NCI-H146 treated with DMSO at 0.1 percent for 48 hours (cell line): Measurements from ENCODE around the gene MRPL20.
"Not testable (repeated sequence)": the region's sequence is repeated elsewhere in the genome, so short reads cannot be mapped to it uniquely, and the experiment has no call there.

Experiments used
- DNase-seq: peaks from one replicate; lab custom pipeline; 2025; ENCODE audit not compliant: unreplicated experiment; lab: John Stamatoyannopoulos, UW

MRPL20 gene

DNA sequence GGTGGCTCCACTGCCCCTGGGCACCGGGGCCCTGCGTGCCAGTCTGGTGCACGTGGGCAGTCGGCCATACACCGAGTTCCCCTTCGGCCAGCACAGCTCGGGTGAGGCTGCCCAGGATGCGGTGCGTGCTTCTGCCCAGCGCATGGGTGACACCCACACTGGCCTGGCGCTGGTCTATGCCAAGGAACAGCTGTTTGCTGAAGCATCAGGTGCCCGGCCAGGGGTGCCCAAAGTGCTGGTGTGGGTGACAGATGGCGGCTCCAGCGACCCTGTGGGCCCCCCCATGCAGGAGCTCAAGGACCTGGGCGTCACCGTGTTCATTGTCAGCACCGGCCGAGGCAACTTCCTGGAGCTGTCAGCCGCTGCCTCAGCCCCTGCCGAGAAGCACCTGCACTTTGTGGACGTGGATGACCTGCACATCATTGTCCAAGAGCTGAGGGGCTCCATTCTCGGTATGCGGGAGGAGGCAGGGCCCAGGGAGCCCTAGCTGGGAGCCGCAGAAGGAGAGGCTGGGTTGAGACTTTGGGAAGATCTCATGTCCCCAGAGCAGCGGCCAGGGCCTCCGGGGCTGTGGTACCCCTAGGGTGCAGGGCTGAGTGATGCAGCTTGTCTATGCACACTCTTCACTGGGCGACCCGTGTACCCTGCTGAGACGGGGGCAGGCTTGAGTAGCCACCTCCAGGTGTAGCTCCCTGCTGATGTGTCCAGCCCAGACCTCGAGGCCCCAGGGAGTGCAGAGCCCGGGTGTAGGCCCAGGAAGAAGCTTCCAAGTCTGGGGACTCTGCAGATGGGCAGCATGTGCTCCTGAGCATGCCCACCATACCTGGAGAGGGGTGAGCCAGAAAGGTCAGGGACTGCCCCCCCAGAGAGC is 30.2 kb upstream of the MRPL20 start:
- DNase-seq: peak; percentile 3

DNA sequence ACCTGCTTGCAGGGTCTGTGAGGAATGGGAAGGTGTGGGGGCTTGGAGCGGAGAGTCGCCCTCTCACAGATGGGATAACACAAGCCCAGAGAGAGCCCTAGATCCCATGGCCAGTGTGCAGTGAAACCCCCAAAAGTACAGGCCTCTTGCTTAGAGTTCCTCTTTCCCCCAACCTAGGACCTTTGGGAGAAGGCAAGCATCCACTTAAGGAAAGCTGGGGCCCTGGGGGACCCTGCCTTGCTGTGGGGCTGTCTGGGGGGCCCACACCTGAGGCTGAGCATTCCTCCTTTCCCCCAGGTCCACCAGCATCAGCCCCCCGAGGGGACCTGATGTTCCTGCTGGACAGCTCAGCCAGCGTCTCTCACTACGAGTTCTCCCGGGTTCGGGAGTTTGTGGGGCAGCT is 29.5 kb upstream of the MRPL20 start:
- DNase-seq: no peak

DNA sequence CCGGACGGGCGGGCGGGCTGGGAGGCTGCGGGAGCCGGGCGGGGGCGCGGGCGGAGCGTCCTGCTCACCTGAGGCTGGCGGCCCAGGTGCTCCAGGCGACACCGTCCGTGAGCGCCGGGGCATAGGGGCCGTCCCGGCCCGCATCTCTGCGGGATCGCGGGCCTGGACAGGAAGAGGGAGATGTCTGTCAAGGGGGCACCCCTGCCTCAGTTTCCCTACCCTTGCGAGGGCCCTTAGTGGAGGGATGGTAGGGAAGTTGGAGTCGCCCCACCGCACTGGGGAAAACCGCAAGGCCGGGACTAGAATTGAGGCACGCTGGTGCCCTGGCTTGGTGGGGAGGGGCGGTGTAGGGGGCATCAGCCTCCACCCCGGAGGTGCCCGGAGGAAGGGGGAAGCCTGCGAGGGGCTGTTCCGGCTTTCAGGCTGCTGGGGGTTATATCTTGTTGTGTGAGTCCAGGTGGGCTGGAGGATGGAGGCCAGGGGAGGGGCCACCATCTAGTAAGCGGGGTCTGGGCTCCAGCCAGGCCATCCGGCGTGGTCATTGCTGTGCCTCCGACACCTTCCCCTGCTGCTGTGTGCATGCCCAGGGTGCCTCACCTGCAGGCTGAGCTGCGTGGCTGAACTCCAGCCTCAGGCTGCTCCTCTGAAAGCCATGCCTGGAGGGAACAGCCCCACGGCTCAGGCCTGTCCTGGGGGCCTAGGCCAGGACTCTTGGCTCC is 29.0 kb upstream of the MRPL20 start:
- no peak for DNase-seq

DNA sequence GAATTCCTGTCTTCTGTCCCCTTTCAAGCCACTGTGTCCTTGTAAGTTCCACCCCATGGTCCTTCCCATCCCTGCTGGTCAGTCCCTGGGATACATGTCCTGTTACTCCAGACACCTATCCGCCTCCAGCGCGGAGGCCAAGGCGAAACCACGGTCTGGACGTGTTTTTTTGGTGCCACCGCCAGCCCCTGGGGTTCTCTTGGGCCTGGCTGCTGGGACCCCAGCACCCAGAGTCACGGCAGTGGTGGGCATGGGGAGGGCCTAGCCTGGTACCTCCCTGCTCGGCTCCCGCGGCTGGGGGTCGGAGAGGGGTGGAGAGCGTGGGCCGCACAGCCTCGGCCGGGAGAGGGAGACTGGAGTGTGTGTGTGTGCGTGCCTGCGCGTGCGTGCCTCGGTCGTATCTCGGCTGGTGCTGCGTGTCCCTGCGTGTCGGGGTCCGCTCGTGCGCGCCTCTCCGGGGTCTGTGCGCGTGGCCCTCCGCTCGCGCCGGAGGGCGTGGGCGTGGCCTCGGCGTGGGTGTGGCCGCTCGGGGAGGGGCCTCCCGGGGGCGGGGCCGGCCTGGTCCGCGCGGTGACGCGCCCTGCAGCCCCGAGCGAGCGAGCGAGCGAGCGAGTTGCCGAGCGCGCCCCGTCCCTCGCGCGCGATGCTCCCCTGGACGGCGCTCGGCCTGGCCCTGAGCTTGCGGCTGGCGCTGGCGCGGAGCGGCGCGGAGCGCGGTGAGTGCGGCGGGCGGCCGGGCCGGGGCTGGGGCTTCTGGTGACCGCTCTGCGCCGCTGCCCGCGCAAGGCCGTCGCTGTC is 28.2 kb upstream of the MRPL20 start, which contains the start of gene VWA1:
TSS of gene VWA1 (plus strand) at position 585 of the 798 bp plus-strand sequence. CDS start at position 644, 59 bp downstream.
- peak; percentile 5 for DNase-seq

DNA sequence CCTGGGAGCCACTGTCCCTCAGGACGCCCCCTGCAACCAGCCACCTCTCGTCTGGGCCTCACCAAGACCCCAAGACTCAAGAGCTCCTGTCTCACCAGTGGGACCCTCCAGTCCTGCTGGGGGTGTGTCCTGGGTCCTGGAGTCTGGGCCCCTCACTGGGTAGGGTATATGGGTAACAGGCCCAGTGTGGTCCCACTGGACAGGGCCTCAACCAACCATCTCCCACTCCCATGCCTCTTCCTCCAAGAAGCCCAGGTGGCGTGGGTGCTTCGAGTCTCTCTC is 27.7 kb upstream of the MRPL20 start:
- no peak for DNase-seq

DNA sequence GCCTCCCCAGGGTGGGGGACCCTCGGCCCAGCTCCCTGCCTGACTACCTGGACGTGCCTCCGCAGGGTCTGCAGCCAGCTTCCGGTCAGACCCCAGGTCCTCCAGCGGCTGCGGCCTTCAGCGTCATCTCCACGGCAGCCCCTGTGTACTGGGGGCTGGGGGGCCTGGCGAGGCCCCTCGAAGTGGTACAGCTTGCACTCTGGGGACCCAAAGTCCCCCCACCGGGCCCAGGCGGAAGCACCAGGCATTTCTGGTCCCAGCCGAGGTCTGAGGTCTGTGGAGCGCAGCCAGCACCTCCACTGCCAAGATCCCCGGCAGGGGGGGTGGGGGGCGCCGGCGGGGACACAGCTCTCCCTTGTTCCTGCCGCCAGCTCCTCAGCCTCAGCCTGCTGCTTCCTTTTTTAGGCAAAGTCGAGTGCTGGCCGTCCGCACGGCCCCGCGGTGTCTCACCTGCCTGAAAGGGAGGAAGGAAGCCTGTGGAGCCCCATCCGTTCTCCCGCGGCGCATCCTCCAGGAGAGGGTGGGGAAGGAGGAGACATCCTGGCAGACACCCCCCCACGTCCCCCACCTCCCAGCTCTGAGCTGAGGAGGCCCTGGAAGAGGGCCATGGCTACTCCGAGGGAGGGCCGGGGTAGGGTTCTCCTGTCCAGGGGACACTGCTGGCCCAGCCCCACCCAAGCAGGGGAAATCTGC is 27.2 kb upstream of the MRPL20 start:
- DNase-seq: no peak

DNA sequence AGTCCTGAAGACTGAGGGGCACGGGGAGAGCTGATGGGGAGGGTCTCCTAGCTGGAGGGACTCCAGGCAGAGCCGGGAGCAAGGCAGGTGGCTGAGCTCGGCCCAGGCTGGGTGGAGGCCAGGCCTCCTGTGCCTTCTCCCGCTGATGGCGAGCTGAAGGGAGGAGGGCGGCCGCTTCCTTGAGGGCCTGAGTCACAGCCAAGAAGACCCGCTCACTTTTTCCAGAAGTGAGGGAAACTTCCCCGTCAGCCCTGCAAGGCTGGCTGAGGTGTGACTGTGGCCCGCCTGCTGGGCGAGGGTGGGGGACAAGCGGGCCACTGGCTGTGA is 26.7 kb upstream of the MRPL20 start:
- DNase-seq: no peak

DNA sequence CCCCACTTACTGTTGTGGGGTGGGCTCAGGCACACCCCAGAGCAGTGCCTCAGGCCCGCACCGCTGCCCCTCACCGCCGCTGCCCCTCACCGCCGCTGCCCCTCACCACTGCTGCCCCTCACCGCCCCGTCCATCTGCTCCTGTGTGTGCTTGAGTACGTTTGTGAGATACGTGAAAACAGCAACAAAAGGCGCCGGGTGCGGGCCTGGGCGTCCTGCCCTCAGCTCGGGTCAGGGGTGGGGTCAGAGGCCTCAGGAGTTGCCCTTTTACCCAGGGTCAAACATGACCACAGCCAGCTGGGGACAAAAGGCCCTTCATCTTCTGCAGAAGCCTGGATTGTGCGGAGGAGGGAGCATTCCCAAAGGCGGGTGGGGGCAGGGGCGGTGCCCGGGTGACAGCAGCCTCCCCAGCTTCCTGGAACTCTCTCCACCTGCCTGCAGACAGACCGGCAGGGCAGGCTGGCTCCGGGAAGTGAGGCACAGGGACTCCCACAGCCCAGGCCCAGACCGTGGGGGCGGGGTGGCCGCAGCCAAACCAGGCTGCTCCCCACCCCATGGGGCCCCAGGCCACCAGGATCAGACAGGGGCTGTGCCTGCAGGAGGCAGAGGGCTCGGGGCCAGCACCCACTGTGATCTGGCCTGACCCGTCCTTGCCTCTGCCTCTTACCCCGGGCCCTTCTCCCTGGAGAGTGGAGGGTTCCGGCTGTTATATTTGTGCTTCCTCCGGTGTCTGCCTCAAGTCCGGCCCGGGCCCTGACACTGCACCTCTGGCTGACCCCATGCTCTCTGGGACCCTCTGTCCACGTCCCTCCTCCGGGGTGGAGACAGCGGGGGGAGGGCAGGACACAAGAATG is 26.1 kb upstream of the MRPL20 start:
- no peak for DNase-seq

DNA sequence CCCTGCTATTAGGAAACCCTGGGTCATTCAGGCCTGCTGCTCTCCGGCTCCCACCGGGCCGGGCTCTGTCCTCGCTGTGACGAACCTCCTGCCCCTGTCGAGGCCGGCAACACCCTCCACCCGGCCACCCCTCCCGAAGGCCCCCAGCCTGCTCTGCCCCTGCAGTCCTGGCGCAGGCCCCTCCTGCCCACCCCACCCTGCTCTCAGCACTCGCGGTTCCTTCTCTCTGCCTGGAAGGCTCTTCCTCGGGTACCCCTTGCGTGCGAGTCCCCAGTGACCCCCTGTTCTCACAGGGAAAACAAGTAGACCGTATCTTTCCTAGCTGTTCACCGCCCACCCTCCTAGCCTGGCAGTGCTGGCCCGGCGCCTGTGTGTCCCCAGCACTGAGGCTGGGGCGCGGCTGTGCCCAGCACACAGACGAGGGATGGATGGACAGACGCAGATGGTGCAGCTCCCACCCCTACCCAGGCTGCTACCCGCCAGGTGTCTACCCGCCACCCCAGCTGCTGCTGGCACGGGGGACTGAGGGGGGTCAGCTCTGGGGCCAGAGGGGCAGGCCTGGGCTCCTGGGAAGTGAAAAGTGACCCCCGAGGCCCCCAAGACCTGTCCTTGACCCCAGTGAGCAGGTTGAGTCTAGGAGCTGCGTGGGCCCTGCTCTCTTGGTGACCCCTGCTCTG is 25.3 kb upstream of the MRPL20 start:
- DNase-seq: no peak

DNA sequence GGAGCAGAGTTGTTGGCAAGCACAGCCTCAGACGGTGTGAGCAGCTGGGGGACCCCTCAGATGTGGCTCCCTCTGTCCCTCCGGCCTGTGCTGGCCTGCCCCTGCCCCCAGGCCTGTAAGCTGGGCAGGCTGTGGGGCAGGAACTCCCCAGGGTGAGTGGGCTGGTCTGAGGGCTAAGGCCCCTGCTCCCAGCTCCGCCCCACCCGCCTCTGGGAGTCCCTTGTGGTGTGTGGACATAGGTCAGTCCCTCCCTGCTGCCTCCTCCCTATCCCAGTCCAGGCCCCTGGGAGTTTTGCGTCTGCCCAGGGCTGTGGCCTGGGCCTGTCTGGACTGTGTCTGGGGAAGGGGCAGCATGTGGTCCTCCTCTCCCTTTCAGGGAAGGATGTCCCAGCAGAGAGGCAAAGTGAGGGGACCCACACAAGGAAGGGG is 24.8 kb upstream of the MRPL20 start:
- no peak for DNase-seq

DNA sequence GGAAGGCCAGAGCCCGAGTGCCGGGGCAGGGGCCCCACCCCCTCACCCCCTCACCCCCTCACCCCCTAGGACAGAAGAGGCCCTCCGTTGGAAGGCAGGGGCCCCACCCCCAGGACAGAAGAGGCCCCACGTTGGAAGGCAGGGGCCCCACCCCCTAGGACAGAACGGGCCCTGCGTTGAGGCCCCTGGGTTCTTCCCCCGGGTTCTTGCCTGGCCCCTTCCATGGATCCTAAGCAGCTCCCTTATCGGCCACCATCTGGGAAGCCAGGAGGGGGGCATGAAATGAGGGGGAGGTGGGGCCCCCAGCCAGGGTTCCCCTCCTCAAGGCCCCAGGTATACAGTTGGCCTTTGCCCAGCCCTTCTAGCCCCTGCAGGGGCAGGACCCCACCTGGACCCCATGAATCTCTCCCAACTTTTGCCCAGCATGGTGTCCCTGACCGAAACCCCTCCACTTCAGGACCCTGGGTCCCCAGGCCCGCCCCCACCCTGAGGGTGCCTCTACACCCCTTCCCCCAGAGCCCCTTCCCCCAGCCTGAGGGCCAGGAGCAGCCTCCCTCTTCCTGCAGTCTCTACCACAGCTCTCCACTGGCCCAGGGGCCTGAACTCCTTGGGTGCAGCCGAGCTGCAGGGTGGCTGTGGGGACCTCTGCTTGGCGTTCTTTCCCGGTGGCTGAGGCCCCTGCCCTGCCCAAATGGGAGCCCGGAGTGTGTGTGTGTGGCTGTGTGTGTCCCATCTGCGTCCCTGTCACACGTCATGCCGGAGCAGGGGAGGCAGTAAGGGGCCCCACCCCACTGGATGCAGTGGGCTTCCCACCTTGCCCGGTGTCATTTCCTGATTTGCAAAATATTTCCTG is 24.1 kb upstream of the MRPL20 start:
- no peak for DNase-seq

DNA sequence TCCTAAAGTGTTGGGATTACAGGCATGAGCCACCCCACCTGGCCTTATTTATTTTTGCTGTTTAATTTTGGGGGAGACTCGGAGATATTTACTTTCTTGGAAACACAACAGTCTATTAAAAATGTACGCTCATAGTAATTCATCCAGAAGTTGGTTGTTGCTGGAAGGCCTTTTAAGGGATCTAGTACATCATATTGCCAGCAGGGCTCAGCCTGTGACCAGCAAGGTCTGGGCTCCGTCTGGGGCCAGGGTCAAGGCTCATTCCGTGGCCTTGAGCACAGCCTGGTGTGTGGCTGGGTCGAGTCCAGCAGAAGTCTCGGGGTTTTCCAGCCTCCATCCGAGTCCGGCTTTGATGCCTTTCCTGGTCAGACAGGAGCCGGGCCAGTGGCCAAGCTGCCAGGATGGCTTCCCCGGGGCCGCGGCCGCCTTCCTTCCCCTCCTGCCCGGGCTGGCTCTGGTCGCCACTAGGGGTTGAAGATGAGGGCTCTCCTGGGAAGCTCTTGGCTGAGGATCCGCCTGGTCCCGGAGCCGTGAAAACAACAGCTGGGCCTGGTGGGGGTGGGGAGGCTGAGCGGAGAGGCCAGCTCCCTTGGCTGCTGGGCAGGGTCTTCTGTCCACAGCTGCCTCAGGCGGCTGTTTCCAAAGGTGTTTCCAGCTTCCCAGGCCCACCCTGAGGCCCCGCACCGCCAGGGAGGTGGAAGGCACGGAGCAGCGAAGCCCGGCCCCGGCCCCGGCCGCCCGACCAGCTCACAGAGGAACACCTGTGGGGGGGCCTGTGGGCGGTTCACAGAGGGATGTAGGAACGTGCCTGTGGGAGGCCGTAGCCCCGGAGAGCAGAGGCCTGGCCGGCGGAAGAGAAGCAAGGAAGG is 23.3 kb upstream of the MRPL20 start:
- DNase-seq: no peak

DNA sequence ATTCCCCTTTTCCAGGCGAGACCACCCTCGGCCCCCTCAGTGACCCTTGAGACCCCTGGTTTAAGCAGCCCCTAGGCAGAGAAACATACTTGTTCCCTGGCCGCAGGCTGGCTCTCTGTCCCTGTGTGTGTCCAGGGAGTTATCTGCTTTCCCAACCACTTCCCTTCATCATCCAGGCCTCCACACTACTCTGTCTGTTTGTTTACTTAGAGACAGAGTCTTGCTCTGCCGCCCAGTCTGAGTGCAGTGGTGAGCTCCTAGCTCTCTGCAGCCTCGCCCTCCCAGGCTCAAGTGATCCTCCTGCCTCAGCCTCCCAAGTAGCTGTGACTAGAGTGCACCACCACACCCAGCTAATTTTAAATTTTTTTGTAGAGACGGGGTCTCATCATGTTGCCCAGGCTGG is 22.6 kb upstream of the MRPL20 start:
- no peak for DNase-seq

DNA sequence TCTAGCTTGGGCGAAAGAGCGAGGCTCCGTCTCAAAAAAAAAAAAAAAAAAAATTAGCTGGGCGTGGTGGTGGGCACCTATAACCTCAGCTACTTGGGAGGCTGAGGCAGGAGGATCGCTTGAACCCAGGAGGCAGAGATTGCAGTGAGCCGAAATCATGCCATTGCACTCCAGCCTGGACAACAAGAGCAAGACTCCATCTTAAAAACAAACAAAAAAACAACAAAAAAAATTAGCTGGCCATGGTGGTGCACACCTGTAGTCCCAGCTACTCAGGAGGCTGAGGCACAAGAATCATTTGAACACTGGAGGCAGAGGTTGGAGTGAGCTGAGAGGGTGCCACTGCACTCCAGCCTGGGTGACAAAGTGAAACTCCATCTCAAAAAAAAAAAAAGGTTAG is 21.9 kb upstream of the MRPL20 start:
- DNase-seq: not testable (repeated sequence)

DNA sequence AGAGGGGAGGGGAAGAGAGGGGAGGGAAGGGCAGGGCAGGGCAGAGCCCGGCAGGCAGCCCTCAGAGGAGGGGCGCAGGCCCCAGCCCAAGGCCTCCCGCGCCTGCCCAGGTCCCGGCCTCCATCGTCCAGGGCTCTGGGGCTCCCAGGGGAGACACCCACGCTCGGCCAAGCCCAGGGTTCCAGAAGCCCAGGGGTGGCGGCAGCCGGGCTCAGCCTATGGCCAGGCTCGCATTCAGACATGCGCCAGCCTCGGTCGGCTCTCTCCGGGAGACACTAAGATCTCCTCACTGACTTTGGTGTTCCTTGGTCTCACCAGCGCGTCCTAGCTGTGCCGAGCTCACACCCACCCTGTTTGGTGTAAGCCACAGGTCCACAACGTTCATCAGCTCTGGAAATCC is 21.1 kb upstream of the MRPL20 start:
- no peak for DNase-seq

DNA sequence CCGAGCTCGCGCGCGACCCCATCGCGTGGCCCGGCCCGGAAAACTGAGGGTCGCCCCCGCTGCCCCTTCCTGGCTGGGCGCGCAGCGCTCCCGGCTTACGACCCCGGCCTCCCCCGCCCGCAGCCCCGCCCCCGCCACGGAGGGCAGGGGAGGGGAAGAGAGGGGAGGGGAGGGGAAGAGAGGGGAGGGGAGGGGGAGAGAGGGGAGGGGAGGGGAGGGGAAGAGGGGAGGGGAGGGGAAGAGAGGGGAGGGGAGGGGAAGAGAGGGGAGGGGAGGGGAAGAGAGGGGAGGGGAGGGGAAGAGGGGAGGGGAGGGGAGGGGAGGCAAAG is 20.7 kb upstream of the MRPL20 start:
- no peak for DNase-seq

DNA sequence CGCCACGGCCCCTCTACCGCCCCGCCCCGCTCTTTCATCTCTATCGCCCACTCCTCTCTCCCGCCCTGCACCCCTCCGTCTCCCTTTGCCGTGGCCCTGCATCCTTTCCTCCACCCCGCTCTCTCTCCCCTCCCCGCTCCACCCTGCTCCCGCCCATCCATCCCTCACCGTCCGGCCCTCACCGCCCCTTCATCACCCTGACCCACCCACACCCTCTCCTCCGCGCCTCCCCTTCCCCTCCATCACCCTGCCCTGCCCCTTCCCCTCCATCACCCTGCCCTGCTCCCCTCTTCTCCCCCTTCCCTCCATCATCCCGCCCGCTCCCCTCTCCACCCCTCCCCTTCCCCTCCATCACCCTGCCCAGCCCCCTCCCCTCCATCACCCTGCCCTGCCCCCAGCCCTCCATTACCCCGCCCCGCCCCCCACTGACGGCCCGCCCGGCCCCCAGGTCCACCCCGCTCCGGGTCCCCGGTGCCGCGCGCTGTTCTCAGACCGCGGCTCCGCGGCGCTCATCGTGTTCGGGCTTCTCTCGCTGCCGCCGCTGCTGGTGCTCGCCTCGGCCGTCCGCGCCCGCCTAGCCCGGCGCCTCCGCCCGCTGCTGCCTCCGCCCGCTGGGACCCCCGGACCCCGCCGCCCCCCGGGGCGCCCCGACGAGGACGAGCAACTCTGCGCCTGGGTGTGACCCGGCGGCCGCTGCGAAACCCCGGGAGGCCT is 20.2 kb upstream of the MRPL20 start:
- no peak for DNase-seq
